HG03521 (cell line): ENCODE measurements around the gene C1QL3.

Experiments used
- ATAC-seq: cut with Tn5 transposase; IDR thresholded peaks from one replicate; pipeline ENCODE4 v1.9.1; 2021; ENCODE audit warnings: mild to moderate bottlenecking, moderate library complexity; ENCODE audit not compliant: unreplicated experiment

C1QL3 gene

GRCh38 chr10:16497911-16498310 lies 23.8 kb downstream of the C1QL3 start:
- no peak for ATAC-seq

- ATAC-seq: no peak
Measured at GRCh38 chr10:16493884-16494536, 27.7 kb downstream of the C1QL3 start.

GRCh38 chr10:16491933-16492332 lies 29.7 kb downstream of the C1QL3 start:
- ATAC-seq: no peak

GRCh38 chr10:16490511-16490910 lies 31.2 kb downstream of the C1QL3 start:
- no peak for ATAC-seq

- no peak for ATAC-seq
Measured at GRCh38 chr10:16483241-16483917, 38.3 kb downstream of the C1QL3 start.

- ATAC-seq: no peak
Measured at GRCh38 chr10:16481052-16481728, 40.5 kb downstream of the C1QL3 start.

GRCh38 chr10:16478801-16479200 lies 42.9 kb downstream of the C1QL3 start:
- ATAC-seq: no peak

GRCh38 chr10:16477757-16478156 lies 43.9 kb downstream of the C1QL3 start:
- no peak for ATAC-seq

GRCh38 chr10:16472828-16473227 lies 48.9 kb downstream of the C1QL3 start:
- ATAC-seq: no peak

- no peak for ATAC-seq
Measured at GRCh38 chr10:16470747-16471146, 50.9 kb downstream of the C1QL3 start.

GRCh38 chr10:16466001-16466400 lies 55.7 kb downstream of the C1QL3 start:
- no peak for ATAC-seq
